ENCODE data around the gene TMEM253.

GRCh38 chr14:21072781-21073339 lies 28.0 kb upstream of the TMEM253 start:
- TF ChIP-seq POLR2AphosphoS5 (IDR thresholded peaks at IDR 0.05) (no peak), CTCF (IDR thresholded peaks at IDR 0.05) (no peak)
